PFSK-1 (cell line): ENCODE measurements around the gene OSBPL8.

Experiments
- FOXP2 ChIP-seq: optimal IDR thresholded peaks from 2 replicates; pipeline ENCODE3; 2011; ENCODE audit warnings: borderline replicate concordance, control low read depth, inconsistent platforms; ENCODE audit not compliant: insufficient read depth; ENCODE audit errors: extremely low read length, extremely low read depth
- POLR2AphosphoS5 ChIP-seq: IDR thresholded peaks from 2 replicates; pipeline ENCODE4 v1.6.1; 2012; ENCODE audit warnings: low read depth, mild to moderate bottlenecking, control low read depth, low read length, moderate library complexity
- REST ChIP-seq, 2 experiments: IDR thresholded peaks; 2 replicates each; pipeline versions ENCODE4 v1.6.1 to v1.8.0; 2011 to 2012; ENCODE audit warnings: low read depth in 2 of 2, low read length in 2 of 2, control low read depth in 1 of 2, inconsistent platforms in 1 of 2, mild to moderate bottlenecking in 1 of 2, moderate library complexity in 1 of 2; ENCODE audit not compliant: insufficient read depth in 1 of 2
- SIN3A ChIP-seq: IDR thresholded peaks from 2 replicates; pipeline ENCODE4 v1.6.1; 2012; ENCODE audit warnings: mild to moderate bottlenecking, low read length, moderate library complexity, borderline replicate concordance; ENCODE audit not compliant: insufficient read depth
- TAF1 ChIP-seq: IDR thresholded peaks from 2 replicates; pipeline ENCODE4 v1.6.1; 2012; ENCODE audit warnings: low read length, control low read depth, borderline replicate concordance; ENCODE audit not compliant: insufficient read depth

OSBPL8 gene

GRCh38 chr12:76455582-76456345 lies 103.8 kb downstream of the OSBPL8 start:
- TF ChIP-seq FOXP2 = no peak
- no peak for TF ChIP-seq SIN3A

GRCh38 chr12:76451528-76451927 lies 108.0 kb downstream of the OSBPL8 start:
- TF ChIP-seq SIN3A (no peak), REST (IDR thresholded peaks at IDR 0.05; ENCODE audit: insufficient read depth in 1 of 2, low read depth in 2 of 2, low read length in 2 of 2) (no peak), TAF1 (no peak), FOXP2 (no peak)

GRCh38 chr12:76450690-76451089 lies 108.9 kb downstream of the OSBPL8 start:
- TF ChIP-seq REST (IDR thresholded peaks at IDR 0.05; ENCODE audit: insufficient read depth in 1 of 2, low read depth in 2 of 2, low read length in 2 of 2) = no peak
- TF ChIP-seq POLR2AphosphoS5 = no peak
- no peak for TF ChIP-seq SIN3A
- no peak for TF ChIP-seq FOXP2
- TF ChIP-seq TAF1 = no peak

- TF ChIP-seq TAF1 (no peak), SIN3A (no peak), POLR2AphosphoS5 (no peak), REST (IDR thresholded peaks at IDR 0.05; ENCODE audit: insufficient read depth in 1 of 2, low read depth in 2 of 2, low read length in 2 of 2) (no peak), FOXP2 (no peak)
Observed at GRCh38 chr12:76449993-76450392, 109.6 kb downstream of the OSBPL8 start.

- no peak for TF ChIP-seq TAF1
- no peak for TF ChIP-seq POLR2AphosphoS5
- no peak for TF ChIP-seq FOXP2
Observed at GRCh38 chr12:76449583-76449982, 110.0 kb downstream of the OSBPL8 start.

GRCh38 chr12:76449016-76449415 lies 110.6 kb downstream of the OSBPL8 start:
- TF ChIP-seq TAF1 (no peak), REST (IDR thresholded peaks at IDR 0.05; ENCODE audit: insufficient read depth in 1 of 2, low read depth in 2 of 2, low read length in 2 of 2) (no peak), POLR2AphosphoS5 (no peak), FOXP2 (no peak), SIN3A (no peak)
